ENCODE measurements around the gene ILF3. TPM values are rescaled to one million over a fixed set of nuclear protein-coding genes. Genes with fewer than 3 reads are reported as not detected.

Gene ILF3
- total RNA-seq, 2 donors from 2014 or later: 286 to 439 TPM

GRCh38 chr19:10634430-10634829, 19.7 kb upstream of the ILF3 start:
- H3K4me1 Mint-ChIP-seq: no peaks in the 10 kb centered on the region
- no peak overlapping the region for H3K4me3 Mint-ChIP-seq
- no peaks in the 10 kb centered on the region for H3K27me3 Mint-ChIP-seq
- peaks cover 96% of the 10 kb centered on the region for H3K36me3 Mint-ChIP-seq (ENCODE audit: low read depth)
- ATAC-seq (replicated peaks): no peak
- H3K9me3 Mint-ChIP-seq: no peaks in the 10 kb centered on the region
- no peak overlapping the region for H3K27ac Mint-ChIP-seq

GRCh38 chr19:10634963-10635362, 19.2 kb upstream of the ILF3 start:
- no peaks in the 10 kb centered on the region for H3K4me1 Mint-ChIP-seq
- no peaks in the 10 kb centered on the region for H3K9me3 Mint-ChIP-seq
- ATAC-seq (replicated peaks): no peak
- H3K27ac Mint-ChIP-seq: no peak overlapping the region
- H3K27me3 Mint-ChIP-seq: no peaks in the 10 kb centered on the region
- peaks cover 98% of the 10 kb centered on the region for H3K36me3 Mint-ChIP-seq (ENCODE audit: low read depth)
- no peak overlapping the region for H3K4me3 Mint-ChIP-seq

- Mint-ChIP-seq H3K9me3 (no peaks in the 10 kb centered on the region), H3K4me1 (no peaks in the 10 kb centered on the region), H3K4me3 (no peak overlapping the region), H3K27ac (peak overlapping the region; percentile 71), H3K36me3 (ENCODE audit: low read depth) (peaks cover 98% of the 10 kb centered on the region), H3K27me3 (no peaks in the 10 kb centered on the region)
- no peak for ATAC-seq (replicated peaks)
Observed at GRCh38 chr19:10636304-10636972, 17.7 kb upstream of the ILF3 start.

- peak overlapping the region; percentile 23 for H3K27ac Mint-ChIP-seq
- no peaks in the 10 kb centered on the region for H3K9me3 Mint-ChIP-seq
- H3K36me3 Mint-ChIP-seq (ENCODE audit: low read depth): peaks cover 98% of the 10 kb centered on the region
- H3K4me1 Mint-ChIP-seq: peaks cover 6% of the 10 kb centered on the region
- no peaks in the 10 kb centered on the region for H3K27me3 Mint-ChIP-seq
- no peak overlapping the region for H3K4me3 Mint-ChIP-seq
- no peak for ATAC-seq (replicated peaks)
Observed at GRCh38 chr19:10637894-10638293, 16.3 kb upstream of the ILF3 start.

GRCh38 chr19:10639836-10640235, 14.3 kb upstream of the ILF3 start:
- Mint-ChIP-seq H3K4me3 (no peak overlapping the region), H3K9me3 (no peaks in the 10 kb centered on the region), H3K4me1 (peaks cover 15% of the 10 kb centered on the region), H3K36me3 (ENCODE audit: low read depth) (peaks cover 93% of the 10 kb centered on the region), H3K27ac (no peak overlapping the region), H3K27me3 (no peaks in the 10 kb centered on the region)
- no peak for ATAC-seq (replicated peaks)

GRCh38 chr19:10640361-10640760, 13.8 kb upstream of the ILF3 start:
- Mint-ChIP-seq H3K36me3 (ENCODE audit: low read depth) (peaks cover 88% of the 10 kb centered on the region), H3K27me3 (no peaks in the 10 kb centered on the region), H3K9me3 (no peaks in the 10 kb centered on the region), H3K4me3 (no peak overlapping the region), H3K4me1 (peaks cover 15% of the 10 kb centered on the region), H3K27ac (no peak overlapping the region)
- no peak for ATAC-seq (replicated peaks)

- no peak overlapping the region for H3K4me3 Mint-ChIP-seq
- peak overlapping the region; percentile 30 for H3K27ac Mint-ChIP-seq
- no peak for ATAC-seq (replicated peaks)
- no peaks in the 10 kb centered on the region for H3K27me3 Mint-ChIP-seq
- peaks cover 79% of the 10 kb centered on the region for H3K36me3 Mint-ChIP-seq (ENCODE audit: low read depth)
- peaks cover 15% of the 10 kb centered on the region for H3K4me1 Mint-ChIP-seq
- no peaks in the 10 kb centered on the region for H3K9me3 Mint-ChIP-seq
Observed at GRCh38 chr19:10641248-10641647, 12.9 kb upstream of the ILF3 start.

- Mint-ChIP-seq H3K36me3 (ENCODE audit: low read depth) (peaks cover 65% of the 10 kb centered on the region), H3K27ac (peak overlapping the region; percentile 50), H3K9me3 (no peaks in the 10 kb centered on the region), H3K27me3 (no peaks in the 10 kb centered on the region), H3K4me1 (peaks cover 15% of the 10 kb centered on the region), H3K4me3 (no peak overlapping the region)
- no peak for ATAC-seq (replicated peaks)
Observed at GRCh38 chr19:10642473-10643171, 11.5 kb upstream of the ILF3 start.

GRCh38 chr19:10643172-10643967, 10.8 kb upstream of the ILF3 start:
- H3K36me3 Mint-ChIP-seq (ENCODE audit: low read depth): peaks cover 58% of the 10 kb centered on the region
- H3K4me1 Mint-ChIP-seq: peaks cover 19% of the 10 kb centered on the region
- H3K9me3 Mint-ChIP-seq: no peaks in the 10 kb centered on the region
- H3K4me3 Mint-ChIP-seq: no peak overlapping the region
- no peaks in the 10 kb centered on the region for H3K27me3 Mint-ChIP-seq
- no peak for ATAC-seq (replicated peaks)
- peak overlapping the region; percentile 50 for H3K27ac Mint-ChIP-seq

- Mint-ChIP-seq H3K9me3 (no peaks in the 10 kb centered on the region), H3K4me3 (no peak overlapping the region), H3K27me3 (no peaks in the 10 kb centered on the region), H3K36me3 (ENCODE audit: low read depth) (peaks cover 53% of the 10 kb centered on the region), H3K4me1 (peaks cover 21% of the 10 kb centered on the region), H3K27ac (peak overlapping the region; percentile 50)
- ATAC-seq (replicated peaks): no peak
Observed at GRCh38 chr19:10643968-10644259, 10.2 kb upstream of the ILF3 start.

- peak; percentile 85 for ATAC-seq (replicated peaks)
- H3K36me3 Mint-ChIP-seq (ENCODE audit: low read depth): peaks cover 47% of the 10 kb centered on the region
- no peak overlapping the region for H3K4me3 Mint-ChIP-seq
- H3K4me1 Mint-ChIP-seq: peaks cover 21% of the 10 kb centered on the region
- no peaks in the 10 kb centered on the region for H3K27me3 Mint-ChIP-seq
- no peaks in the 10 kb centered on the region for H3K9me3 Mint-ChIP-seq
- H3K27ac Mint-ChIP-seq: peak overlapping the region; percentile 50
Observed at GRCh38 chr19:10644260-10645007, 9.7 kb upstream of the ILF3 start.

GRCh38 chr19:10646456-10647159, 7.5 kb upstream of the ILF3 start:
- Mint-ChIP-seq H3K36me3 (ENCODE audit: low read depth) (peaks cover 28% of the 10 kb centered on the region), H3K4me3 (no peak overlapping the region), H3K9me3 (no peaks in the 10 kb centered on the region)

GRCh38 chr19:10648360-10648759, 5.8 kb upstream of the ILF3 start:
- peaks cover 25% of the 10 kb centered on the region for H3K36me3 Mint-ChIP-seq (ENCODE audit: low read depth)
- peak; percentile 62 for ATAC-seq (replicated peaks)
- H3K27me3 Mint-ChIP-seq: no peaks in the 10 kb centered on the region
- H3K4me1 Mint-ChIP-seq: peaks cover 10% of the 10 kb centered on the region
- H3K9me3 Mint-ChIP-seq: no peaks in the 10 kb centered on the region
- H3K4me3 Mint-ChIP-seq: no peak overlapping the region
- peak overlapping the region; percentile 7 for H3K27ac Mint-ChIP-seq

More at GRCh38 chr19:10646456-10647159, 7.5 kb upstream of the ILF3 start:
- peaks cover 21% of the 10 kb centered on the region for H3K4me1 Mint-ChIP-seq
- ATAC-seq (replicated peaks): no peak
- H3K27me3 Mint-ChIP-seq: no peaks in the 10 kb centered on the region
- no peak overlapping the region for H3K27ac Mint-ChIP-seq

GRCh38 chr19:10651851-10652250, 2.3 kb upstream of the ILF3 start:
- ATAC-seq (replicated peaks): no peak
- Mint-ChIP-seq H3K9me3 (no peaks in the 10 kb centered on the region), H3K27ac (no peak overlapping the region), H3K27me3 (no peaks in the 10 kb centered on the region), H3K36me3 (ENCODE audit: low read depth) (peaks cover 45% of the 10 kb centered on the region), H3K4me1 (peaks cover 23% of the 10 kb centered on the region), H3K4me3 (peak overlapping the region; percentile 99)
